ENCODE data around the gene WASHC2C.
"Not testable (repeated sequence)": the region's sequence is repeated elsewhere in the genome, so short reads cannot be mapped to it uniquely, and the experiment has no call there.

The WASHC2C gene

GRCh38 chr10:45763037-45763436 is 36.0 kb downstream of the WASHC2C start:
- DNase-seq = not testable (repeated sequence)

GRCh38 chr10:45768334-45768733 is 41.3 kb downstream of the WASHC2C start:
- DNase-seq = not testable (repeated sequence)

- not testable (repeated sequence) for DNase-seq
Observed at GRCh38 chr10:45771757-45772461, 44.8 kb downstream of the WASHC2C start.

- not testable (repeated sequence) for DNase-seq
Observed at GRCh38 chr10:45786217-45786616, 59.2 kb downstream of the WASHC2C start.

- not testable (repeated sequence) for DNase-seq
Observed at GRCh38 chr10:45787212-45787741, 60.2 kb downstream of the WASHC2C start.

- DNase-seq = not testable (repeated sequence)
Observed at GRCh38 chr10:45789991-45790390, 62.9 kb downstream of the WASHC2C start.

GRCh38 chr10:45790694-45791426 is 63.8 kb downstream of the WASHC2C start:
- DNase-seq = not testable (repeated sequence)

- DNase-seq = not testable (repeated sequence)
Observed at GRCh38 chr10:45794761-45795160, 67.7 kb downstream of the WASHC2C start.

GRCh38 chr10:45803060-45804010 is 76.3 kb downstream of the WASHC2C start:
- not testable (repeated sequence) for DNase-seq

GRCh38 chr10:45804996-45805395 is 77.9 kb downstream of the WASHC2C start:
- DNase-seq = not testable (repeated sequence)

GRCh38 chr10:45809837-45810236 is 82.8 kb downstream of the WASHC2C start:
- no peak for DNase-seq

- no peak for DNase-seq
Observed at GRCh38 chr10:45811075-45811474, 84.0 kb downstream of the WASHC2C start.

- not testable (repeated sequence) for DNase-seq
Observed at GRCh38 chr10:45812959-45813358, 85.9 kb downstream of the WASHC2C start.

GRCh38 chr10:45814146-45814545 is 87.1 kb downstream of the WASHC2C start:
- DNase-seq = not testable (repeated sequence)

GRCh38 chr10:45817130-45817859 is 90.2 kb downstream of the WASHC2C start:
- DNase-seq = no peak

GRCh38 chr10:45817912-45818311 is 90.8 kb downstream of the WASHC2C start:
- DNase-seq = no peak

GRCh38 chr10:45819552-45819951 is 92.5 kb downstream of the WASHC2C start:
- no peak for DNase-seq

- not testable (repeated sequence) for DNase-seq
Observed at GRCh38 chr10:45820107-45820830, 93.2 kb downstream of the WASHC2C start.

GRCh38 chr10:45822918-45823317 is 95.9 kb downstream of the WASHC2C start:
- DNase-seq = not testable (repeated sequence)

Measured in NCI-H526 treated with DMSO at 0.1 percent for 48 hours (cell line).